Effector CD4-positive, alpha-beta T cell (primary cell): ENCODE results near the gene TRIOBP.

ENCODE experiments used
- DNase-seq: peaks from one replicate; pipeline ENCODE4 v3.0.0-alpha.2; 2020

The TRIOBP gene

DNA sequence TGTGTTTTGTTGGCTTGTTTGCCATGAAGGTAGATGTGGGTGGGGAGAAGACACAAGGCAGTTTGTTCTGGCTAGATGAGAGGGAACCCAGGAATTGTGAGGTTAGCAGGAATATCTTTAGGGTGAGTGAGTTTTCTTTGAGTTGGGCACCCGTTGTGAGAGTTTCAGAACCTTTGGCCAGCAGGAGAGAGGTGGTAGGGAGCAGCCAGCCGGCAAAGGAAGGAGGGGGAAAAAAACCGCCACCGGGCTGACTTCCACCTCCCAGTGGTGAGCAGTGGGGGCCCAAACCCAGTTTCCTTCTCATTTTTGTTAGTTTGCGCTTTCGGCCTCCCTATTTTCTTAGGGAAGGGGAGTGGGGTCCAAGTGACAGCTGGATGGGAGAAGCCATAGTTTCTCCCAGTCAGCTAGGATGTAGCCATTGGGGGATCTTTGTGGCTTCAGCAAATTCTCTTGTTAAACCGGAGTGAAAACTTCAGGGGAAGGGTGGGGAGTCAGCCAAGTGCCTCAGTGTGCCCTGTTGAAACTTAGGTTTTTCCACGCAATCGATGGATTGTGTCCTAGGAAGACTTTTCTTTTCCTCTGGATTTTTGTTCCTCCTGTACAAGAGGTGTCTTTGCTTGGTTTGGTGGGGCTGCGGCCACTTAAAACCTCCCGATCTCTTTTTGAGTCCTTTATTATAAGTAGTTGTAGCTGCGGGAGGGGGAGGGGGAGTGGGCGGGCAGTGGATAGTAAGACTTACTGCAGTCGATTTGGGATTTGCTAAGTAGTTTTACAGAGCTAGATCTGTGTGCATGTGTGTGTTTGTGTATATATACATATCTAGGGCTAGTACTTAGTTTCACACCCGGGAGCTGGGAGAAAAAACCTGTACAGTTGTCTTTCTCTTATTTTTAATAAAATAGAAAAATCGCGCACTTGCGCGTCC lies 109.8 kb downstream of the TRIOBP start:
- no peak for DNase-seq

DNA sequence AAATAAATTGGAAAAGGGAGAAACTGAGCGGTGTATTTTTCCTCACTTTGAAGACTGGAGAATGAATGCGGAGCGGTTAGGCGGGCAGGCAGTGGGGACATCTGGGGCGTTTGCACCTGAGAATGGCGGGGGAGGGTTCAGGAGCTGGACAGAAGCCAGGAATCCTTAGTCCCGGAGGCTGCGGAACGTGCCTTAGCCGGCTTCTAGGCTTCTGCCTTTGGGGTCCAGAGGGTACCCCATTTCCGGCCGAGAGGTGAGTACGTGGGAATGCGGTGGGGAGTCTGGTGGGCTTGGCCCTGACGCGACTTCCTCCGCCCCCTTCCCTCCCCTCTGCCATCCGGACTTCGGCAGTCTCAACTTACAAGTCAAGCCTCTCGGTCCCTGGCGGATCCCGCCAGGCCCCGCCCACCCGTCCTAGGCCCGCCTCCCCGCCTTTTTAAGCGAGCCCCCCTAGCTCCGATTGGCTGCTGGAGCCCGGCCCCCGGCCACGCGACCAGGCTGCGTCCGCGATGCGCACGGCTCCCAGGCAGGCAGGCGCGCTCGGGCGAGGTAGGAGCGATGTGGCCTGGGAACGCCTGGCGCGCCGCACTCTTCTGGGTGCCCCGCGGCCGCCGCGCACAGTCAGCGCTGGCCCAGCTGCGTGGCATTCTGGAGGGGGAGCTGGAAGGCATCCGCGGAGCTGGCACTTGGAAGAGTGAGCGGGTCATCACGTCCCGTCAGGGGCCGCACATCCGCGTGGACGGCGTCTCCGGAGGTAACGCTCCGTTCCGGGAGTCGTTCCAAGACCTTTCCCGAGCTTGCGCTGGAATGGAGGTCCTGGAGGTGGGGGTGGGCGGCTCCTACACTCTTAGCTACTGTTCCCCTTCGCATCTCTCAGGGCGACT lies 110.8 kb downstream of the TRIOBP start, which contains the start of gene GCAT:
GCAT (plus strand) TSS at position 525 of the 884 bp plus-strand sequence; CDS start at position 559, 34 bp downstream.
- DNase-seq: peak; percentile 62

DNA sequence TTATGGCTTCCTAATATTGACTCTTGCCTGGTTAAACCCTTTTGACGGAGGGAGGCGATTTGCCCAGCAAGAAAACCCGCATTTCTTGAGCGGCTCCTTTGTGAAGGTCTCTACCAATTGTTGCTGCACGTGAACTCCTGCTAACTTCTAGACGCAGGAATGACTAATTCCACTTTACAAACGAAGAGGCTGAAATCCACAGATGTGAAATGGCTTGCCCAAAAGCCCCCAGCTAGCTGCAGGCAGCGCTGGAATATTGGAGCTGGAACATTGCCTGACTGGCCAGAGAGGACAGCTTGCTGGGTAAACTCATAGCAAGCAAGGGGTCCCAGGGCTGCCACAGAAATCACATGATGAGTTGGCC lies 111.4 kb downstream of the TRIOBP start:
- DNase-seq: no peak

DNA sequence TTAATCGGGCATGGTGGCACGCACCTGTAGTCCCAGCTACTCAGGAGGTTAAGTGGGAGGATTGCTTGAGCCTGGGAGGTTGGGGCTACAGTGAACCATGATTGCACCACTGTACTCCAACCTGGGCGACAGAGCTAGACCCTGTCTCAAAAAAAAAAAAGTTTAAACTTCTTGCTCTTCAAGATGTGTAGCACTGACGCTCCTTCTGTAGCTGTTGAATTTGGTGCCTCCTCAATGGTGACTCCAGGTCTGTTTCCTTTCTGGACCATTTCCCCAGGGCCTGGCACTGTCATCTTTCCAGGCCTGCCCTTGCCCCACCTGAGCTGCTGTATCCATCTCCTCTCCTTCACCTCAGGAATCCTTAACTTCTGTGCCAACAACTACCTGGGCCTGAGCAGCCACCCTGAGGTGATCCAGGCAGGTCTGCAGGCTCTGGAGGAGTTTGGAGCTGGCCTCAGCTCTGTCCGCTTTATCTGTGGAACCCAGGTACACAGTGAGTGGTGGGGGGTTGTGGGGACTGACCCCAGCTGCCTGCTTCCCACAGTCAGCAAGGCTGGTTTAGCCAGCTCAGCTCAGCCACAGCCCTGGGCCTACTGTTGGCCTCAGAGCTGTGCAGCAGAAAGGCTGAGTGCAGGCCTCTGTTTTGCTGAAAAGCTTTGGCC lies 113.0 kb downstream of the TRIOBP start:
- no peak for DNase-seq

DNA sequence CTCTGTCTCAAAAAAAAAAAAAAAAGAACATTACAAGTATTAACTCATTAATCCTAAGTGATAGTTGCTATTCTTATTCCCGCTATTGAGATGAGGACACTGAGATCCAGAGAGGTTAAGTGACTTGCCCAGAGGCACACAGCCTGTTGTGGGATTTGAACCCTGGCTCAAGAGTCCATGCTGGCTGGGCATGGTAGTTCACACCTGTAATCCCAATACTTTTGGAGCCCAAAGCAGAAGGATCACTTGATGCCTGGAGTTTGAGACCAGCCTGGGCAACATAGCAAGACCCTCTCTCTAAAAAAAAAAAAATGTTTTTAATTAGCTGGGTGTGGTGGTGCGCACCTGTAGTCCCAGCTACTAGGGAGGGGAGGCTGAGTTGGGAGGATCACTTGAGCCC lies 115.0 kb downstream of the TRIOBP start:
- no peak for DNase-seq

DNA sequence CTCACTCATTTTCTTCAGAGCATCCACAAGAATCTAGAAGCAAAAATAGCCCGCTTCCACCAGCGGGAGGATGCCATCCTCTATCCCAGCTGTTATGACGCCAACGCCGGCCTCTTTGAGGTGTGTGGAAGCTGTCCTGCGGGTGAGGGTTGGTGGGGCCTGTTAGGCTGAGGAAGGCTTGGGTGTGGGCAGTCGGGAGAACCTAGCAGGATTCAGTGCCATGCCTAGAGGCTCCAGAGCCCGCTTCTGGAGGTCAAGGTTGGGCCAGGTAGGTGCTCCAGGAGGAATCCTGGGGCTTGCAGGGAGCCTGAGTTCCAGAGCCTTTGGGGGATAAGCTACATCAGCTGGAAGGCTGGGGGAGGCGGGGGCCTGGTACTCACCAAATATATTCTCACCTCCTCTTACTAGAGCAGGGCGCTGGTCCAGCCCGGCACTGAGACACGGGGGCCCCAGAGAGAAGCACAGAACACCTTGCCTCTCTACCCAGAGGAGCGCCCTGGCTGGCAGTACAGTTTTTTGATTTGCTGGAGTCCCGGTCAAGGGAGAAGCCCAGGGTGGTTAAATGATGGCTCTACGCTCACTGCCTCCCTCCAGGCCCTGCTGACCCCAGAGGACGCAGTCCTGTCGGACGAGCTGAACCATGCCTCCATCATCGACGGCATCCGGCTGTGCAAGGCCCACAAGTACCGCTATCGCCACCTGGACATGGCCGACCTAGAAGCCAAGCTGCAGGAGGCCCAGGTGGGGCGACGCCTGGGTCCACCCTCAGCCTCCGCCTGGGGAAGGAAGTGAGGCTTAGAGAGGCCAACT lies 116.2 kb downstream of the TRIOBP start:
- no peak for DNase-seq

DNA sequence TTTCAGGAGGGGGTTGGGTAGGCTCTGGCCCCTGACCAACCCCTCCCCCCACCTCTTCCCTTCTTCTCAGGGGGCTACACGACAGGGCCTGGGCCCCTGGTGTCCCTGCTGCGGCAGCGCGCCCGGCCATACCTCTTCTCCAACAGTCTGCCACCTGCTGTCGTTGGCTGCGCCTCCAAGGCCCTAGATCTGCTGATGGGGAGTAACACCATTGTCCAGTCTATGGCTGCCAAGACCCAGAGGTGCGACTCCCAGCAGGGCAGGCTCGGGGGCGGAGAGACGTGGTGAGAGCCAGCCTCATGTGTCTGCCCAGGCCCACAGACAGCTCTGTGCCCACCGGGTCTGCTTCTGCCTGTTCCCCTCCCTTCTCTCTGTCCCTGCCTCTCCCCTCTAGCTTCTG lies 118.7 kb downstream of the TRIOBP start:
- no peak for DNase-seq

DNA sequence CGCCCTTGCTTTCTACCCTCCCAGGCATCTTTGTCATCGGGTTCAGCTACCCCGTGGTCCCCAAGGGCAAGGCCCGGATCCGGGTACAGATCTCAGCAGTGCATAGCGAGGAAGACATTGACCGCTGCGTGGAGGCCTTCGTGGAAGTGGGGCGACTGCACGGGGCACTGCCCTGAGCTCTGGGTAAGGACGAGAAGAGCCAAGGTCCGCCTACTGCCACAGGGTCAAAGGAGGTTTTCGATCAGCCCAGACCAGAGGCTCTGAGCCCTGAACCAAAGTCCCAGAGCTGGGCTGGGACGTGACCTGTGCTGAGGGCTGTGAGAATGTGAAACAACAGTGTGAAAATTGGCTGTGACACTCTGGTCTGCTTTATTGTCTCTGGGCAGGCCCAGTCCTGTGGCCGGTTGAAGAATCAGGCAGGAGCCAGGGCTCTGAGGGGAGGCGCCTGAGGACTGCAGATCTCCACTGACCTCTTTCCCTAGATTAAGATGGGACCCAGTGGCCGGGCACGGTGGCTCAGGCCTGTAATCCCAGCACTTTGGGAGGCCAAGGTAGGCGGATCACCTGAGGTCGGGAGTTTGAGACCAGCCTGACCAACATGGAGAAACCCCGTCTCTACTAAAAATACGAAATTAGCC lies 119.8 kb downstream of the TRIOBP start:
- DNase-seq: no peak

DNA sequence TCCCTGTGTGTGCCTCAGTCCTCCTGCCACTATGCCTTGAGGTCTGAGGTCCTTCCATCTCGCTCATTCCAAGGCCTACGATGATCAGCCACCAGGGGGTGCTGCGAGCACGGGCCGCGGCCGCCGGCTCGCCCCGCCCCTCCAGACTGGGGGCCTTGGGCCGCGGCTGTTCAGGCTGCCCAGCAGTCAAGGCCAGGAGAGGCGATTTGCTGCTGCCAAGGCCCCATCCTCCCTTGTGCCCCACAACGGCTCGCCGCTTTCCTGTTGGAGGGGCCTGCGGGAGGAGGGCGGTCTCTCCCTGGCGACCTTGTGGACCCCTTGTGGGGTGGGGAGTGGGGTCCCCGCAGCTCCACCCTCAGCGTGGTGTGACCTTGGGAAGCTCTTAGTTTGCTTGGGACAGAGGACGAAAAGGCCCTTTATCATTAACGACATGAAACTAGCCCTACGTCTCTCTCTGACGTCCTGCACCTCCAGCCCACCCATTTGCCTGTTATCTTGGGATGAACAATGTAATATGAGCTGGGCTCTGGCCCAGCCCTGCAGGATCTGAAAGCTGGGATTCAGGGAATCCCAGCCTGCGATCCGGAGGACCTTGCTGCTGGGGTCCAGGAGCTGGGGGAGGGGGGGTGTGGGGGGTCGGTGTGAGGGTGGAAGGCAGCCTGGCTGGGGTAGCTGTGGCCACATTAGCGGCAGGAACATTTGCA lies 121.0 kb downstream of the TRIOBP start:
- peak; percentile 72 for DNase-seq

DNA sequence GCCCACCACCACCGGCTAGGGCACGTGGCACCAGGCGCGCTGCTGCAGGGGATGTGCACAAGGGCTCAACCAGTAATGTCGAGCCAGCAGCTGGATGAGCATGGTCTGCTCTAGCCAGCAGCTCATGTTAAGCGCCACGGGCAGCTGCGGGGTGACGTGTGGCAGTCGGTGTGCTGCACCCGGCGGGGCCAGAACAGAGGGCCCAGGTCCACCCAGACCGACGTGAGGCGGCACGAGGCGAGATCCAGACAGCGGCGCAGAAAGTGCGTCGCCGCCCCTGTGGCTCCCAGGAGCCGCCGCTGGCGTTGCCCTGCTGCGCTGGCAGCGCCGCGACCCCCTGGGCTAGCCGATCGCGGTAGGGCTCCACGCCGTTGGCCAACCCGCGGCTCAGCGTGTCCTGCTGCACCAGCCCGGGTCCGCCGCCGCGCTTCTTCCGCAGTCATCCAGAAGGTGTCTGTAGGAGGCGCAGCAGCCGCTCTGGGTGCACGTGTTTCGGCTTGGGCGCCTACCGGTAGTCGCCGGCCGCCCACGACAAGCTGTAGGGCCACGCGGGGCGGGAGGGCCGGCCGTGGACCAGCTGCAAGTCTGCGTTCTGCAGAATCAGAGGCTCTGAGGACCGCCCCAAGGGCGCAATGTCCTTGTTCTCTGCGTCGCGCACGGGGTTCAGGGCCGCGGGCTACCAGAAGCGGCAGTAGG lies 121.7 kb downstream of the TRIOBP start:
- peak; percentile 51 for DNase-seq

DNA sequence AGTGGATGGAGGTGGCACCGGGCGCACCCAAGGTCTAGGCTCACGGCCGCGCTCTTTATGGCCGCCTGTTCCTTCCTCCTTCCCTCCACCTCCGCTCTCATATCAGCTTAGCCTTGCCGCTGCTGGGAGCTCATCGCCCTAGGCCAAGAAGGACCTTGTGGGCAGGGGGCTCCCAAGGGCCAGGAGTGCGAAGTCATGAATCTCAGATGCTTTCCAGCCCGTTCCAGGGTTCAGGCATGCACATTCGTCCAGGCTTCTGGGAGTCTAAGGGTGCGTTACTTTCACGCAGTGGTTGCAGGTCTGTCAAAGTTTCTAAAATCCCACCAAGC lies 122.2 kb downstream of the TRIOBP start:
- DNase-seq: no peak

DNA sequence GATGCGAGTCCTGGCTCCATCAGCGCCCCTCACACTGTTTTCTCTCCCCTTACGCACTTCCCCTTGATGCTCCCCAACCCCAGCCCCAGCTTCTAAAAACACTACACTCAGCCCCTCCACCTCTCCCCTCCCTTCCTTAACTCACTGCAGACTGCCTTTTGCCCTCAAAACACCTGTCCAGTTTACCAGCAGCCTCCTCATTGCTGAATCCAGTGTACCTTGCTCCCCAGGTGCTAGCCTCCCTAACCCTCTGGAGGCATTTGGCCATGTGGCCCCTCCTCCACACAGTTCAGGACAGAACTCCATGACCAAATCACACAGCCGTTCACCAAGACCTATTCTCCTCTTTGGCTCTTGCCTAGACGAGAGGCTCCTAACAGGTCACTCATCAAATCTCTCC lies 123.5 kb downstream of the TRIOBP start:
- no peak for DNase-seq

DNA sequence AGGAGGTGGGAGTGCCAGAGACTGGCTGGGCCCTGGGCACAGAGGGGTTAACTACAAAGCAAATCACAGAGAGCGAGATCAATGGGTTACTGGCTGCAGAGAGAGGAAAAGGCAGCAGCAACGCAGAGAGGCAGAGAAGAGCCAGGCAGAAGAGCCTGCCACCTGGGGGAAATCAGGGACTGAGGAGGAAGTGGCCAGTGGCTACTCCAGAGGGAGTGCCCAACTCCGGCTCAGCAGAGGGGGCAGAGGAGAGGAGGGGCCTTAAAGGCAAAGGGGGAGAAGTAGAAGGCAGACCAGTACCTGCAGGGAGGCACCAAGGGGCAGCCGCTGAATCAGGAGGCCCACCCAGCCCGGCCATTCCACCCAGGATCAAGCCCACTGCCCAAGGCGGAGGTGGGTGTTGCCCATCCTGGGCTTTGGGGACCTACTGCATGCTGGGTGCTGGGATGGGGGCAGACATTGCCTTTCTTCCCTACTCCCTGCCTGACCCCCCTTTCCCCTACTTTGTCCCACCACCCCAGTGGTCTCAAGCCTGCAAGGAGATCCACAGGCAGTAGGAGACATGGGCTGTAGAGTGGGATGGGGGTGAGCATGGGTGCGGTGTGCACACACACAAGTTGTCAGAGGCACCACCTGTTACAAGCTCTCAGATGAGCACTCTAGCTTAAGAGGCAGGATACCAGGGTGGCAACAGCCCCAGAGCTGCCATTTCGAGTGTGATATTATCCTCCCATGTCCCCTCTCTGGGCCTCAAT lies 125.4 kb downstream of the TRIOBP start:
- DNase-seq: no peak

DNA sequence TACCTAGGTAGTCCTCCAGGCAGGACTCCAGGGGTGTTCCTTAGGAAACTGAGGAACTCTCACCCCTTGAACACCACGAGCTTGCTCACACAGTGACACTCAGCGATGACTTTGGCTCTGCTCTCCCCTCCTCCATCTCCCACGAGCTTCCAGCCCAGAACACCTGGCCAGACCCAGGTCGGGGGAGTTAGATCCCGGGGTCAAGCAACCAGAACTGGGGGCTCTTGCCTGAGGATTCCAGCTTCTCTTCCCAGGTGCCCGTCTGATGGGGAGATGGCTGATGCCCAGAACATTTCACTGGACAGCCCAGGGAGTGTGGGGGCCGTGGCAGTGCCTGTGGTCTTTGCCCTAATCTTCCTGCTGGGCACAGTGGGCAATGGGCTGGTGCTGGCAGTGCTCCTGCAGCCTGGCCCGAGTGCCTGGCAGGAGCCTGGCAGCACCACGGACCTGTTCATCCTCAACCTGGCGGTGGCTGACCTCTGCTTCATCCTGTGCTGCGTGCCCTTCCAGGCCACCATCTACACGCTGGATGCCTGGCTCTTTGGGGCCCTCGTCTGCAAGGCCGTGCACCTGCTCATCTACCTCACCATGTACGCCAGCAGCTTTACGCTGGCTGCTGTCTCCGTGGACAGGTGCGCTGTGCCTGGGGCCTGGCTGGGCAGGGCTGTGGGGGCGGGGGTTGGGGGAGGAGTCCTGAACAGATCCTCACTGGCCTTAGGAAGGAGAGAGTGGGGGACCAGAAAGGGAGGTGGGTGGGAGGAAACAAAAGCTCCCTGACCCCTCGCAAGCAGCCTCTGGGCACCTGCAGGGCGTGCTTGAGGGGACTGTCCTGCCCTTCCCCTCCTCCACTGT lies 126.5 kb downstream of the TRIOBP start, which contains the start of gene GALR3:
GALR3 (plus strand) TSS at position 249 of the 852 bp plus-strand sequence; CDS start at position 274, 25 bp downstream.
- no peak for DNase-seq

DNA sequence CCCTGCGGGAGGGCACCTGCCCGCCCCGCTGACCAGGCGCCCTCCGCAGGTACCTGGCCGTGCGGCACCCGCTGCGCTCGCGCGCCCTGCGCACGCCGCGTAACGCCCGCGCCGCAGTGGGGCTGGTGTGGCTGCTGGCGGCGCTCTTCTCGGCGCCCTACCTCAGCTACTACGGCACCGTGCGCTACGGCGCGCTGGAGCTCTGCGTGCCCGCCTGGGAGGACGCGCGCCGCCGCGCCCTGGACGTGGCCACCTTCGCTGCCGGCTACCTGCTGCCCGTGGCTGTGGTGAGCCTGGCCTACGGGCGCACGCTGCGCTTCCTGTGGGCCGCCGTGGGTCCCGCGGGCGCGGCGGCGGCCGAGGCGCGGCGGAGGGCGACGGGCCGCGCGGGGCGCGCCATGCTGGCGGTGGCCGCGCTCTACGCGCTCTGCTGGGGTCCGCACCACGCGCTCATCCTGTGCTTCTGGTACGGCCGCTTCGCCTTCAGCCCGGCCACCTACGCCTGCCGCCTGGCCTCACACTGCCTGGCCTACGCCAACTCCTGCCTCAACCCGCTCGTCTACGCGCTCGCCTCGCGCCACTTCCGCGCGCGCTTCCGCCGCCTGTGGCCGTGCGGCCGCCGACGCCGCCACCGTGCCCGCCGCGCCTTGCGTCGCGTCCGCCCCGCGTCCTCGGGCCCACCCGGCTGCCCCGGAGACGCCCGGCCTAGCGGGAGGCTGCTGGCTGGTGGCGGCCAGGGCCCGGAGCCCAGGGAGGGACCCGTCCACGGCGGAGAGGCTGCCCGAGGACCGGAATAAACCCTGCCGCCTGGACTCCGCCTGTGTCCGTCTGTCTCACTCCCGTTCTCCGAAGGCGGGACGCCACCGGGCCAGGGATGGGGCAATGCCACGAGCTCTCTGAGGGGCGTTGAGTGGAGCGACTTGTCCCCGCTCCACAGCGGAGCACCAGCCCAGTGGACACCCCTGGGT lies 128.1 kb downstream of the TRIOBP start:
- DNase-seq: no peak
